Caco-2 (cell line): ENCODE results near the gene EVA1B. TPM values are rescaled to one million over a fixed set of nuclear protein-coding genes. Genes with fewer than 3 reads are reported as not detected.
A peak's percentile ranks its signal among the peaks of the same experiment; 100 is the strongest.

Experiments
- BruUV-seq: library from RNA; stranded (reverse); fragments of 400-500 nt; replicated peaks from 2 replicates; lab custom pipeline; 2021; lab: Mats Ljungman, UMichigan
- CTCF ChIA-PET: fragments of 300-600 bp; sonication (Branson Sonifier 250); formaldehyde crosslinking; loops from one replicate; lab custom pipeline; 2022; ENCODE audit warnings: antibody characterized with exemption; lab: Charles Lee
- POLR2A ChIA-PET: fragments of 300-600 bp; sonication (Branson Sonifier 250); formaldehyde crosslinking; loops from one replicate; lab custom pipeline; 2022; ENCODE audit warnings: antibody characterized with exemption; lab: Charles Lee
- DNase-seq, 2 experiments: peaks; one replicate each; pipeline versions ENCODE4 v3.0.0 to v3.0.0-alpha.2; 2020 to 2022
- H3K27me3 ChIP-seq: replicated peaks from 2 replicates; pipeline ENCODE4 v1.6.0; 2011; ENCODE audit warnings: low read length; ENCODE audit not compliant: control insufficient read depth, insufficient read depth
- H3K36me3 ChIP-seq: 2 replicates; pipeline ENCODE4 v1.5.1; 2011; ENCODE audit warnings: low read length; ENCODE audit not compliant: control insufficient read depth, insufficient read depth
- H3K4me1 ChIP-seq: fragments of 250-450 bp; sonication (Bioruptor Pico); 2 replicates; pipeline ENCODE4 v1.5.1; 2020; ENCODE audit warnings: mild to moderate bottlenecking
- H3K4me3 ChIP-seq: 2 replicates; pipeline ENCODE4 v1.5.1; 2011; ENCODE audit warnings: low read depth, mild to moderate bottlenecking, control low read depth, low read length
- H3K9me3 ChIP-seq: fragments of 250-450 bp; sonication (Bioruptor Pico); 2 replicates; pipeline ENCODE4 v1.5.1; 2020; ENCODE audit warnings: mild to moderate bottlenecking, moderate library complexity
- H3K27ac Mint-ChIP-seq: one replicate; pipeline ENCODE4 v1.8.0; 2022; ENCODE audit warnings: mixed read lengths; ENCODE audit not compliant: unreplicated experiment
- H3K27me3 Mint-ChIP-seq: one replicate; pipeline ENCODE4 v1.8.0; 2022; ENCODE audit warnings: mixed read lengths; ENCODE audit not compliant: insufficient read depth, unreplicated experiment
- H3K36me3 Mint-ChIP-seq: one replicate; pipeline ENCODE4 v1.8.0; 2022; ENCODE audit warnings: mild to moderate bottlenecking, mixed read lengths; ENCODE audit not compliant: insufficient read depth, unreplicated experiment
- H3K4me1 Mint-ChIP-seq: one replicate; pipeline ENCODE4 v1.8.0; 2022; ENCODE audit warnings: low read depth, mixed read lengths; ENCODE audit not compliant: unreplicated experiment
- H3K4me3 Mint-ChIP-seq: one replicate; pipeline ENCODE4 v1.8.0; 2022; ENCODE audit warnings: mild to moderate bottlenecking, moderate library complexity, mixed read lengths; ENCODE audit not compliant: unreplicated experiment
- H3K9me3 Mint-ChIP-seq: one replicate; pipeline ENCODE4 v1.8.0; 2022; ENCODE audit warnings: mixed read lengths; ENCODE audit not compliant: unreplicated experiment
- intact Hi-C: fragments of 100-400 bp; cut with micrococcal nuclease; formaldehyde crosslinking; loops from one replicate; pipeline ENCODE4 v1.10.0; 2022; ENCODE audit not compliant: unreplicated experiment
- total RNA-seq: library from RNA; stranded (reverse); gene quantifications from 2 replicates; pipeline ENCODE4 v1.2.3, GENCODE V29; 2022
- TF ChIP-seq, protein P1 (sequence below), 2 experiments: fragments of 200-600 bp in 1 of 2; IDR thresholded peaks; 1 replicate in 1 of 2; 2 replicates in 1 of 2; pipeline versions ENCODE4 v1.5.1 to v1.8.0; 2011 to 2022; ENCODE audit warnings: antibody characterized with exemption in 1 of 2, control low read depth in 1 of 2, inconsistent platforms in 1 of 2, low read depth in 1 of 2, low read length in 1 of 2, mild to moderate bottlenecking in 1 of 2, moderate library complexity in 1 of 2; ENCODE audit not compliant: insufficient read depth in 1 of 2, severe bottlenecking in 1 of 2, unreplicated experiment in 1 of 2

The EVA1B gene
- total RNA-seq, 1 experiment from 2014 or later = 4.1 TPM

DNA sequence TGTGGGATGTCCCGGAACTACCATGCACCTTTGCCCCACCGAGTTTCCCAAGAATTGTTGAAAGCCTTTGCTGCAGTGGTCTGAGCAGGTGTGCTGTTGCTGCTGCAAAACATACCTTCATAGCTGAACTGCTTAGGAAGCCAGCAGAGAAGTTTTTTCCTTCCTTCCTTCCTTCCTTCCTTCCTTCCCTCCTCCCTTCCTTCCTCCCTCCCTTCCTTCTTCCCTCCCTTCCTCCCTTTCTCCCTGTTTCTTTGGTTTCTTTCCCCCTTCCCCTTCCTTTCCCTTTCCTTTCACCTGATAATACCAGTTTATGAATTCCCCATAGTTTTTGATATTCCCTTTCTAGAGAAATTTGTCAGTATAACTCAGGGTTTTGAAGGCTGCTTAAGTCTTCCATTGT, 28.1 kb downstream of the EVA1B start:
- Histone ChIP-seq H3K36me3 (no peaks in the 10 kb centered on the region), H3K9me3 (no peaks in the 10 kb centered on the region), H3K27me3 (no peaks in the 10 kb centered on the region), H3K4me1 (no peaks in the 10 kb centered on the region), H3K4me3 (no peak overlapping the region)
- Mint-ChIP-seq H3K27ac (no peak overlapping the region), H3K4me3 (no peak overlapping the region), H3K9me3 (no peaks in the 10 kb centered on the region), H3K4me1 (peaks cover 7% of the 10 kb centered on the region), H3K27me3 (no peaks in the 10 kb centered on the region), H3K36me3 (peaks cover 73% of the 10 kb centered on the region)
- TF ChIP-seq, protein P1, sequence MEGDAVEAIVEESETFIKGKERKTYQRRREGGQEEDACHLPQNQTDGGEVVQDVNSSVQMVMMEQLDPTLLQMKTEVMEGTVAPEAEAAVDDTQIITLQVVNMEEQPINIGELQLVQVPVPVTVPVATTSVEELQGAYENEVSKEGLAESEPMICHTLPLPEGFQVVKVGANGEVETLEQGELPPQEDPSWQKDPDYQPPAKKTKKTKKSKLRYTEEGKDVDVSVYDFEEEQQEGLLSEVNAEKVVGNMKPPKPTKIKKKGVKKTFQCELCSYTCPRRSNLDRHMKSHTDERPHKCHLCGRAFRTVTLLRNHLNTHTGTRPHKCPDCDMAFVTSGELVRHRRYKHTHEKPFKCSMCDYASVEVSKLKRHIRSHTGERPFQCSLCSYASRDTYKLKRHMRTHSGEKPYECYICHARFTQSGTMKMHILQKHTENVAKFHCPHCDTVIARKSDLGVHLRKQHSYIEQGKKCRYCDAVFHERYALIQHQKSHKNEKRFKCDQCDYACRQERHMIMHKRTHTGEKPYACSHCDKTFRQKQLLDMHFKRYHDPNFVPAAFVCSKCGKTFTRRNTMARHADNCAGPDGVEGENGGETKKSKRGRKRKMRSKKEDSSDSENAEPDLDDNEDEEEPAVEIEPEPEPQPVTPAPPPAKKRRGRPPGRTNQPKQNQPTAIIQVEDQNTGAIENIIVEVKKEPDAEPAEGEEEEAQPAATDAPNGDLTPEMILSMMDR (IDR thresholded peaks at IDR 0.05; ENCODE audit: insufficient read depth in 1 of 2, low read depth in 1 of 2, low read length in 1 of 2, severe bottlenecking in 1 of 2, unreplicated experiment in 1 of 2) = no peak
- intact Hi-C loops = no loop called here
- POLR2A ChIA-PET = no interaction called here
- BruUV-seq = no TSS peak
- DNase-seq = no peak
- CTCF ChIA-PET = no interaction called here

DNA sequence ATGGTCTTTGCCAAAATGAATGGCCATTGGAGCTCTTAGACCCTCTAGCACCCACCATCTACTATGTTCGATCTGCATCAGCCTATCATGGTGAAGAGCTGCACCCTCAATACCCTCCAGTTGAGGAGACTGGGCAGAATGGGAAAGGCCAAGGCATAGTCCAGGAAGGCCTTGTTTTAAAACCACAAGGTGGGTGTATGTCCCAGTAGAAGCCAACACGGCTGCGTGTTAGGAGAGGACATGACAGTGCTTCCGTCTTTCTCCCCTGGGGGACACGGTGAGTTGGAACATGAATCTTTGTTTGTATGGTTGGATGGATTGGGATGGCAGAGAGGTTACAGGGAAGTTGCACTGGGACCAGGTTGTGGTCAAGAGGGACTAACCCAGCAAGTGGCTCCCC, 35.9 kb downstream of the EVA1B start:
- Histone ChIP-seq H3K4me3 (no peak overlapping the region), H3K9me3 (no peaks in the 10 kb centered on the region), H3K27me3 (no peaks in the 10 kb centered on the region), H3K4me1 (no peaks in the 10 kb centered on the region), H3K36me3 (no peaks in the 10 kb centered on the region)
- intact Hi-C loops = no loop called here
- ChIA-PET POLR2A (no interaction called here), CTCF (no interaction called here)
- H3K9me3 Mint-ChIP-seq = no peaks in the 10 kb centered on the region
- BruUV-seq = no TSS peak
- H3K27ac Mint-ChIP-seq = no peak overlapping the region
- TF ChIP-seq, protein P1 (IDR thresholded peaks at IDR 0.05; ENCODE audit: insufficient read depth in 1 of 2, low read depth in 1 of 2, low read length in 1 of 2, severe bottlenecking in 1 of 2, unreplicated experiment in 1 of 2) = no peak
- DNase-seq = no peak
- no peak overlapping the region for H3K4me3 Mint-ChIP-seq
- H3K36me3 Mint-ChIP-seq = peaks cover 80% of the 10 kb centered on the region
- H3K27me3 Mint-ChIP-seq = no peaks in the 10 kb centered on the region
- no peaks in the 10 kb centered on the region for H3K4me1 Mint-ChIP-seq

DNA sequence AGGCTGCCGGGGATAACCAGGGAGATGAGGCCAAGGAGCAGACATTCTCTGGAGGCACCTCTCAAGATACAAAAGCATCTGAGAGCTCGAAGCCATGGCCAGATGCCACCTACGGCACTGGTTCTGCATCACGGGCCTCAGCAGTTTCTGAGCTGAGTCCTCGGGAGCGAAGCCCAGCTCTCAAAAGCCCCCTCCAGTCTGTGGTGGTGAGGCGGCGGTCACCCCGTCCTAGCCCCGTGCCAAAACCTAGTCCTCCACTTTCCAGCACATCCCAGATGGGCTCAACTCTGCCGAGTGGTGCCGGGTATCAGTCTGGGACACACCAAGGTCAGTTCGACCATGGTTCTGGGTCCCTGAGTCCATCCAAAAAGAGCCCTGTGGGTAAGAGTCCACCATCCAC, 36.6 kb downstream of the EVA1B start:
- BruUV-seq = TSS peak; percentile 59
- Mint-ChIP-seq H3K4me1 (no peaks in the 10 kb centered on the region), H3K27ac (no peak overlapping the region), H3K9me3 (no peaks in the 10 kb centered on the region), H3K27me3 (no peaks in the 10 kb centered on the region), H3K4me3 (no peak overlapping the region), H3K36me3 (peaks cover 82% of the 10 kb centered on the region)
- Histone ChIP-seq H3K36me3 (no peaks in the 10 kb centered on the region), H3K4me3 (no peak overlapping the region), H3K27me3 (no peaks in the 10 kb centered on the region), H3K9me3 (no peaks in the 10 kb centered on the region), H3K4me1 (no peaks in the 10 kb centered on the region)
- TF ChIP-seq, protein P1 (IDR thresholded peaks at IDR 0.05; ENCODE audit: insufficient read depth in 1 of 2, low read depth in 1 of 2, low read length in 1 of 2, severe bottlenecking in 1 of 2, unreplicated experiment in 1 of 2) = no peak
- CTCF ChIA-PET = no interaction called here
- DNase-seq = no peak
- POLR2A ChIA-PET = no interaction called here
- intact Hi-C loops = no loop called here
